ENCODE data around the gene MLPH.

The MLPH gene

DNA sequence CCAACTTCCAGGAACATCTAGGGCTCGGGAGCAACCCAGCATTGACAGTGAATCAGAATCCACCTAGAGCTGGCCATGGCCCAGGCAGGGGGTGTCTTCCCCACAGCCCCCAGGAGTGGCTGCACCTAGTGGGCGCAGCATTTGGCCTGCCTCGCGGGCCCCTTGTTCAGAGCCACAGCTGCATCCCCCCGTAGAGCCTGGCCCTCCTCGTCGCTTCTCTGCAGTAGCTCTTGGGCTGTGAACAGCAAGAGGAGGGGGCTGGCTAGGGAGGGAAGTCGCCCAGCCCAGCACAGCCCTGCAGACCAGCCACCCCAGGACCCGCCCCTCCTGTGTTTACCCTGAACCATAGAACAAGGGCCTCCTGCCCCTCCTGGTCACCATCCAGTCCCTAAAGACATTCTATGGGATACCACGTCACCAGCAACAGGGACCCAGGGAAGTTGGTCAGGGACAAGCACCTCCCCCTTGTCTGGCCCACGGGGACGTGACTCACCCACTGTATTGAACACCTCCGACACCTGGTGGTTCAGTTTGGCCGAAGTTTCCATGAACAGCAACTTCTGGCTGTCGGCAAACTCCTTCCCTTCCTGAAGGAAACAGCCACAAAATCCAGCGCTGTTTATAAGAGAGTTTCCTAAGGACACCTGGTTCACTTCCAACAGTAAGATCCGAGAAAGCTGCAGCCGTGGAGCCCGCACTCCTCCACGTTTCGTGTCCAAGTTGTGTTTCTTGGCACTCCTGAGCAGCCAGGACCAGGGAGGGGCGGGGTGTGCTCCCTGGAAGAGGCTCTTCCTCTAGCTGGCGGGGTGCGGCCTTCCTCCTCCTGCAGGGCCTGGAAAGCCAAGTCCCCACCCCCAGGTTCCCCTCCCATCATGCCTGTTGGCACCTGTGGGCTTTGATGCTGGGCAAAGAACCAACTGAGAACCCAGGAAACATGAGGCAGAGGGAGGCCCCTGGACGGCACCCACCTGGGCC lies 88.1 kb downstream of the MLPH start:
- DNase-seq: no peak
- TF ChIP-seq POLR2A (IDR thresholded peaks at IDR 0.05; ENCODE audit: low read length) (no peak), GATA1 (IDR thresholded peaks at IDR 0.05; ENCODE audit: low read depth, low read length) (no peak)

DNA sequence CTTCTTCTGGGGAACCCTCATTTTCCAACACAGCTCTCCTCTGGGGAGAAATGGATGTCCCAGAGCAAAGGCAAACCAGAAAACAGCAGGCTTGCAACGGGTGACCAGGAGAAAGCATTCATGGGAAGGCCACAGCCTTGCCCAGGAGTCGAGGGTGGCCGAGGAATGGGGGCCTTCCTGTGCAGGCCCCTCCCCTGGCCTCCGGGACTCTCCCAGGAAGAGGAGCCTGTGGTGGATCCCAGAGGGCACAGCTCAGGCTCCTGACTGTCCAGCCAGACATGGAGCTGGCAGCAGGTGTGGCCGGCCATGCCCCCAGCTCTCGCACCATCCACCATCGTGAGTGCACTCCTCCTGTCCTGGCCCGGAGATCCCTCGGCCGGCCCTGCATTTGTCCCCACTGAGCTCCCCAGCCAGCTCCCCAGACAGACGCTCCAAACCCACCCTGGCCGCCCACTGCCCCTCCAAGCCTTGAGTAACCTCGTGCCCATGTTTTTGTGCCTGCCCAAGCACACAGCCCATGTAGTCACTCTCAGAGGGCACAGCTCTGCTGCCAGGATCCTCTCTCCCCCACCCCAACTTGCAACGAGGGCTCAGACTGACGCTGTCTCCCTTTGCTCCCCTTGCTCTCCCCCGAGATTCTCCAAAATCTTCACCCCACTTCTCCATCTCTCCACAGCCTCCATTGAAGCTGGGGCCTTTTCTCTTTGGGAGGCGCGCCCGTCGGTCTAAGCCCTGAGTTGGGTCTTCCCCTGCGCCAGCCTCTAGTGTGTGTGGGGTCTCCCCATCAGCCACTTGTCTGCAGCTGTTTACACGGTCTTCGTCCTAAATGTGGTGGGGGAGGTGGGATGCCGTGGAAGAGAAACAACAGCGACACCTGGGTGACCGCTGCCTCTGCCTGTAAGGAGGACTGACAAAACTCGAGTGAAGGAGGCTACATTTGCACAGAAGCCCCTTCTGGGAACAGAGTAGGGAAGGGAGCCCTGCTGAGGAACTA lies 89.1 kb downstream of the MLPH start:
- TF ChIP-seq GATA1 (IDR thresholded peaks at IDR 0.05; ENCODE audit: low read depth, low read length): no peak
- TF ChIP-seq POLR2A (IDR thresholded peaks at IDR 0.05; ENCODE audit: low read length): no peak
- DNase-seq: no peak

- no peak for DNase-seq
- TF ChIP-seq GATA1 (IDR thresholded peaks at IDR 0.05; ENCODE audit: low read depth, low read length) (no peak), POLR2A (IDR thresholded peaks at IDR 0.05; ENCODE audit: low read length) (no peak)
These were observed 89.9 kb downstream of the MLPH start for GRCh38 chr2:237576974-237577373.

DNA sequence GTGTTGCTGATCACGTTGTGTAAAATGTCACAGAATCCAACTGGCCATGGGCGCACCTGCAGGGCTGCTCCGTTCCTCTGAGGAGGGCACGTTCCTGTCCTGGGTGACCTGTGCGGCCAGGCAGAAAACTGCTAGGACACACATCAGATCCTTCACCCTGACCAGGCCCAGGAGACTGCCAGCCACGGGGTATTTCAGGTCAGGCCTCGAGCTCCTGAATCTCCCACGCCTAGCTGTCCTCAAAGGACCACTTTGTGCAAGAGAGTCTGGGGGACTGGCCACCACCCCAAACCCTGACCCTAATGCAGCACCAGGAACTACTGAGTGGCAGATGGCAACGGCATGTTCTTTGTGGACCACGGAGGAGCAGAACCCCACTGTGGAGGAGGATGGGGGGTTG lies 90.4 kb downstream of the MLPH start:
- no peak for TF ChIP-seq GATA1 (IDR thresholded peaks at IDR 0.05; ENCODE audit: low read depth, low read length)
- TF ChIP-seq POLR2A (IDR thresholded peaks at IDR 0.05; ENCODE audit: low read length): no peak

GRCh38 chr2:237577956-237578870 lies 91.2 kb downstream of the MLPH start:
- no peak for TF ChIP-seq POLR2A (IDR thresholded peaks at IDR 0.05; ENCODE audit: low read length)
- TF ChIP-seq GATA1 (IDR thresholded peaks at IDR 0.05; ENCODE audit: low read depth, low read length): no peak
- no peak for DNase-seq

More for the DNA sequence above, 90.4 kb downstream of the MLPH start:
- DNase-seq: no peak

DNA sequence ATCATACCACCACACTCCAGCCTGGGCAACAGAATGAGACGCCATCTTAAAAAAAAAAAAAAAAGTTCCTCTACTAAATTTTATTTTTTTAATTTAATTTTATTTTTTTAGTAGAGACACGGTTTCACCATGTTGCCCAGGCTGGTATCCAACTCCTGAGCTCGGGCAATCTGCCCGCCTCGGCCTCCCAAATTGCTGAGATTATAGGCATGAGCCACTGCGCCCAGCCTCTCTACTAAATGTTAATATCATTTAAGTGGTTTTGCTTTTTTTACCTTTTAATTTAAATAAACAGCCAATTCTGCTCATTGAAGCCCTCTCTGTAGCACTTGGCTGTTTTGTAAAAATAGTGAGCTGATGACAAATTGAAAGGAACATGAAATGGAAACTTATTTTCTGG lies 94.3 kb downstream of the MLPH start:
- no peak for DNase-seq
- TF ChIP-seq POLR2A (IDR thresholded peaks at IDR 0.05; ENCODE audit: low read length) (no peak), GATA1 (IDR thresholded peaks at IDR 0.05; ENCODE audit: low read depth, low read length) (no peak)

- TF ChIP-seq POLR2A (IDR thresholded peaks at IDR 0.05; ENCODE audit: low read length) (no peak), GATA1 (IDR thresholded peaks at IDR 0.05; ENCODE audit: low read depth, low read length) (no peak)
- DNase-seq: peak in 1 of 2 experiments; percentile 9
These were observed 95.0 kb downstream of the MLPH start for GRCh38 chr2:237581751-237582746.

DNA sequence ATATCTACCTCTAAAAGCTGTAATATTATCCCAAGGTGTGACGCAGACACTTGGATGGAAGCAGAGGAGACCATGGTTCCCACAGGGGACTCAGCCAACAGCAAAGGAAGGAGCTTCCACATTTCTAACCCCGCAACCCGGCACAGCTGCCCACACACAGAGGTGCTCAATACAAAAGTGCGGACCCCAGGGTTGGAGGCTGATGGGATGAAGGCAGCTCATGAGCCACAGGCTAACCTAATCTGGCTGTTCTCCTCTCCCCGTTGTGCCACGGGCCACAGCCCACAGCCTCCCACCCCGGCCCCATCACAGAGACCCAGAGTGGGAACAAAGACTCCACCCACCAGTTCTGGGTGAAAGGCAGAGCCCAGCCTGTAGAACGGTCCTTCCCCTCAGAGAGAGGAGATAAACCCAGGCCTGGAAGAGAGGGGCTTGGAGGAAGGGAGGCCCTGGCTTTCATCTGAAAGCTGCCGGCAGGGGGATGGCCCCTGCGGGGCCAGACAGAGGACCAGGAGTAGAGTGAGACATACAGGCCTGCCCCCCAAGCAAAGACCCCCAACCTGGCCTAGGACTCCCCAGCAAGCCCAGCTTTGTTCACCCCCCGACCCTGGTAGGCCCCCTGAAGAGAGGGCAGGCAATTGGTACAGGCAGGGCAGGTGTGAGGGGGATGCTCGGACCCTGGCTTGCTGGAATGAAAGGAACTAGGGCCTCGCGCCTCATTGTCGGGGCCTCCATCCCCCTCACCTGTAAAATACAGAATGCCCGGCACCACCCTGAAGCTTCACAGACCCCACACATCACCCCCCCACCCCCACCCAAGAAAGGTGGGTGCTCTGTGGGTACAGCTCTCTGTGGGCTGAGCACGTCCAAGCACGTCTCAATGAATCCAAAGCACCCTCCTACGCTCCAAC lies 96.6 kb downstream of the MLPH start:
- DNase-seq: no peak
- TF ChIP-seq GATA1 (IDR thresholded peaks at IDR 0.05; ENCODE audit: low read depth, low read length) (no peak), POLR2A (IDR thresholded peaks at IDR 0.05; ENCODE audit: low read length) (no peak)

DNA sequence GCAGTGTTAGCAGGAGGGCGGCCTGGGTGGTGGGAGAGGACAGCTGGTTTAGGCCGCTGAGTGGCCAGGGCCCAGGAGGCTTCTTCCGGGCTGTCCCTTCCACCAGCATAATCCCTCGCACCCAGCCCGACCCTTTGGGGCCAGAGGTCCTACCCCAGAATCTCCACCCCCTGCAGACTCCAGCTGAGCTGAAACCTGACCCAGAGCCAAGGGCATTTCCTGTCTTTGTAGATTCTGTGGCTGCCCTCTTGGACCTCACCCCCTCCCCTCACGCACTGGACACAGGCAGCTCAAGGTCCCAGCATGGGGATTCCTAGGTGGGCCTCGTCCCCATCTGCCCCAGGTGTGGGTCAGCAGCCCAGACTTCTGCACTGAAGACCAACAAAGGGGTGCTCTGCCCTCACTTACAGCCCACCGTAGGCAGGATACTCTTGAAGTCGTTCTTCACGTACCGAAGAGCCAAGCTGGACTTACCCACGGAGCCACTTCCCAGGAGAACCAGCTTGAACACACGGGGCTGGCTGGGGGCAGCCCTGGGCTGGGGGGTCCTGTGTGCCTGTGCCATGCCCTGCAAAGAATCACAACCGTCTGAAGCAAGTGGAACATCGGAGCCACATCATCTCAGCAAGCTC lies 98.7 kb downstream of the MLPH start:
- no peak for TF ChIP-seq POLR2A (IDR thresholded peaks at IDR 0.05; ENCODE audit: low read length)
- DNase-seq: no peak

- TF ChIP-seq POLR2A (IDR thresholded peaks at IDR 0.05; ENCODE audit: low read length) (no peak), GATA1 (IDR thresholded peaks at IDR 0.05; ENCODE audit: low read depth, low read length) (no peak)
- DNase-seq: no peak
These were observed 101.1 kb downstream of the MLPH start for GRCh38 chr2:237588044-237588696.

Measured in erythroblast (primary cell).